ENCODE measurements around the gene CHD3. TPM values are rescaled to one million over a fixed set of nuclear protein-coding genes. Genes with fewer than 3 reads are reported as not detected.

The CHD3 gene
- total and polyA plus RNA-seq, 2 of the 13 experiments (the other 11 are each of a cell fraction or from before 2014, with no cell fraction given), result 2.7 to 3.7 TPM

GRCh38 chr17:7851438-7852261, 36.9 kb upstream of the CHD3 start (continued):
- 0 out of 2 replicates have a peak, but pooled peaks have one; percentile 24 for TF ChIP-seq EED (CRISPR knock-in tag; IDR thresholded peaks at IDR 0.05)
- TF ChIP-seq ZNF354B (CRISPR knock-in tag; IDR thresholded peaks at IDR 0.05), result 0 out of 2 replicates have a peak, but pooled peaks have one; percentile 40
- TF ChIP-seq BCL6 (CRISPR knock-in tag; IDR thresholded peaks at IDR 0.05), result peak; percentile 30; the same call in 1 of the 2 replicates
- no peak for TF ChIP-seq DR1 (CRISPR knock-in tag; IDR thresholded peaks at IDR 0.05)
- TF ChIP-seq BCL3 (CRISPR knock-in tag; IDR thresholded peaks at IDR 0.05), result no peak
- 0 out of 2 replicates have a peak, but pooled peaks have one; percentile 15 for TF ChIP-seq HBP1 (CRISPR knock-in tag; IDR thresholded peaks at IDR 0.05; ENCODE audit: low read depth)
- peak; percentile 92 for TF ChIP-seq POGZ (CRISPR knock-in tag; IDR thresholded peaks at IDR 0.05)
- peak; percentile 74; the same call in 1 of the 2 replicates for TF ChIP-seq ZBTB4 (CRISPR knock-in tag; IDR thresholded peaks at IDR 0.05; ENCODE audit: borderline replicate concordance)
- no peak for TF ChIP-seq TMF1 (CRISPR knock-in tag; IDR thresholded peaks at IDR 0.05; ENCODE audit: low read depth)
- peak; percentile 11; the same call in 1 of the 2 replicates for TF ChIP-seq SRF (IDR thresholded peaks at IDR 0.05; ENCODE audit: low read depth, low read length)
- no peak for TF ChIP-seq ZNF207 (IDR thresholded peaks at IDR 0.05; ENCODE audit: borderline replicate concordance)
- TF ChIP-seq ZFP36 (IDR thresholded peaks at IDR 0.05; ENCODE audit: borderline replicate concordance, low read depth, low read length, partially characterized antibody), result no peak
- TF ChIP-seq ZNF430 (CRISPR knock-in tag; IDR thresholded peaks at IDR 0.05), result peak; percentile 55; the same call in 1 of the 2 replicates
- peak; percentile 59 for TF ChIP-seq PATZ1 (CRISPR knock-in tag; IDR thresholded peaks at IDR 0.05)
- TF ChIP-seq ZBTB33 (CRISPR knock-in tag; IDR thresholded peaks at IDR 0.05), result peak; percentile 98
- peak; percentile 29; the same call in 1 of the 2 replicates for TF ChIP-seq RFXAP (CRISPR knock-in tag; IDR thresholded peaks at IDR 0.05; ENCODE audit: borderline replicate concordance)
- 0 out of 2 replicates have a peak, but pooled peaks have one; percentile 28 for TF ChIP-seq SOX5 (CRISPR knock-in tag; IDR thresholded peaks at IDR 0.05; ENCODE audit: borderline replicate concordance)
- no peak for TF ChIP-seq SMYD3 (CRISPR knock-in tag; IDR thresholded peaks at IDR 0.05)
- TF ChIP-seq SMC3 (IDR thresholded peaks at IDR 0.05; ENCODE audit: low read length), result peak; percentile 82
